ENCODE results near the gene TNFAIP6.

The TNFAIP6 gene

GRCh38 chr2:151359768-151360461 is 2.5 kb downstream of the TNFAIP6 start:
- no peak for DNase-seq (ENCODE audit: low read depth)

GRCh38 chr2:151361674-151362370 is 4.4 kb downstream of the TNFAIP6 start:
- no peak for DNase-seq (ENCODE audit: low read depth)

DNA sequence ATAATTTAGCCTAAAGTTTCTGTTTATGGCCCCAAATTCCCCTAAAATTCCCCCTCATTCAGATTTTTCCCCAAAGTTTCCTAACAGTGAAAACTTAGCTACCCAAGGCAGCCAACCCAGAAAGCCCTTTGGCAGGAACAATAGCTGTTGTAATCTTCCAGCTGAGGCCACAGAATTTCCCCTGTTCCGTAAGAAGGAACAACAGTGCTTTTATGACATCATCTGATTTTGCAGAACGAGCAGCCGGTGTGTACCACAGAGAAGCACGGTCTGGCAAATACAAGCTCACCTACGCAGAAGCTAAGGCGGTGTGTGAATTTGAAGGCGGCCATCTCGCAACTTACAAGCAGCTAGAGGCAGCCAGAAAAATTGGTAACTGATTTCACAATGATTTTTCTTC is 6.3 kb downstream of the TNFAIP6 start:
- DNase-seq (ENCODE audit: low read depth): no peak

DNA sequence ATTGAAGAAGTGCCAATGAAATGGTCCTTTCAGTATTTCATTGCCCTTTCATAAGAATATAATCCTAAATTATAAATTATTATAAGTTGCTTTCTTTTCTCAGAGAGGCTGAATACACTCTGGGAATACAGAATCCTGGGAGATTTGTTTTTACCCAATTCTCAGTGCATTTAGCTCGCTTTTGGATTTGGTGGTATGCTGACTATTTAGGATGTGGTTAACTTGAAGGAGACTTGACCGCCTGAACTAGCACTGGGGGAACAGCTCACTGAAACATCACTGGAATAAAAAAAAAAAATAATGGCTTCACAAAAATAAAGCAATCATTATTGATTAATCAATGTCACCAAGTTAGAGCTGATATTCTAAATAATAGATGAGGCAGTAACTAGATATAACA is 10.2 kb downstream of the TNFAIP6 start:
- DNase-seq (ENCODE audit: low read depth): no peak

DNA sequence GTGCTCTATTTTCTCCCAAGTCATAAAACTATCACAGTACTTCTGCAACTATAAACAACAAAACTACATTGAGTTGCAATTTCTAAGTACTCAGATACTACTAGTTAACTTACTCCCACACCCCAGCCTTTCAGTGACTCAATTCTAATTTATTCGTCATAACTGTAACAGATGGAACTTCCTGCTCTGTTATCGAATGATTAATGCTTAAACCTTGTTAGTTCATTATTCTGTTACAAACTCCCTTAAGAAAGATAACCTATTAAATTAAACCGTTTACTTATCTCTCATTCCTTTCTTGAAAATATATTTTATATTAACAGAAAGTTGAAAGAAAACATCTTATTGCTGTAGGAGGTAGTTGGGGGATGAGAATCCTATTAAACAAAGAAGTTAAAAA is 17.0 kb downstream of the TNFAIP6 start:
- no peak for DNase-seq (ENCODE audit: low read depth)

DNA sequence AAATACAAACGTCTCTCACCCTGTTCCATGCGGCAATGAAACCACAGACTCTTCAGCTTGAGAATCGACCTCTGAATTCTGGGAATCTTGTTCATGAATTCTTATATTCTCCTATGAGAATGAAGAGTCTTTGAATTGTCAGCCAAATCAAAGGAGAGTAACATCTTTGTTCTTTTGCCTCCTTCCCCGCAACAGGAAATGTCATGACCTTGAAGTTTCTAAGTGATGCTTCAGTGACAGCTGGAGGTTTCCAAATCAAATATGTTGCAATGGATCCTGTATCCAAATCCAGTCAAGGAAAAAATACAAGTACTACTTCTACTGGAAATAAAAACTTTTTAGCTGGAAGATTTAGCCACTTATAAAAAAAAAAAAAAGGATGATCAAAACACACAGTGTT is 21.8 kb downstream of the TNFAIP6 start:
- DNase-seq (ENCODE audit: low read depth): no peak

GRCh38 chr2:151380580-151381235 is 23.3 kb downstream of the TNFAIP6 start:
- no peak for DNase-seq (ENCODE audit: low read depth)

GRCh38 chr2:151381266-151381665 is 23.9 kb downstream of the TNFAIP6 start:
- no peak for DNase-seq (ENCODE audit: low read depth)

DNA sequence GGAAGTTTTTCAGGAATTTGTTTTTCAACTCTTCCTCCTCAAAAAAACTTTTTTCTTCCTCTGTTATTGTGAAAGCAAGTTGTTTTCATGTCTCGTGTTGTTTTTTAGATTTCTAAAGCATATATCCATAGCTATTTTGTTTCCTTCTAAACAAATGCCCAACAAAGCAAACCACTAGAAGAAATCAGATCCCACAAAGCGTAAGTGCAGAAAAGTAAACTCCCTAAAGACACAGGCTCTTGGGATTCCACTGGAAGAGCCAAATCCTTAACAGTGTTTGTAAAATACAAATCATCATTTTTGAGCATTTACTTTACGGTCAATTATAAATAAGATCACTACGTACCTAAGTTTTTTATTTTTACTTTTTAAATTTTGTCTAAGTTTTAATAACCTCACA is 30.6 kb downstream of the TNFAIP6 start:
- no peak for DNase-seq (ENCODE audit: low read depth)

GRCh38 chr2:151391436-151391835 is 34.0 kb downstream of the TNFAIP6 start:
- no peak for DNase-seq (ENCODE audit: low read depth)

DNA sequence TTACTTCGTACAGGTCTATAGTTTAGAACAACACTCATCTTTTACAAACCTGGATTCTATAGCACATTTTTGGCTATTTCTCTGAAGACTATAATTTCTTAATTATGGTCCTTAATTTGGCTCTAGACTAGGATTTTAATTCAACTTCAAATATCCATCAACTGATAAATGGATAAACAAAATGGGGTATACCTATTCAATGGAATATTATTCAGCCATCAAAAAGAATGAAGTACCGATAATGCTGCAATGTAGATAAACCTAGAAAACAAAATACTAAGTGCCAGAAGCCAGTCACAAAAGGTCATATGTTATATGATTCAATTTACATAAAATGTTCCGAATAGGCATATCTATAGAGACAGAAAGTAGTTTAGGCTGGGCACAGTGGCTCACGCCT is 37.1 kb downstream of the TNFAIP6 start:
- no peak for DNase-seq (ENCODE audit: low read depth)

- no peak for DNase-seq (ENCODE audit: low read depth)
These were observed 38.4 kb downstream of the TNFAIP6 start for GRCh38 chr2:151395509-151396374.

GRCh38 chr2:151399981-151400380 is 42.6 kb downstream of the TNFAIP6 start:
- no peak for DNase-seq (ENCODE audit: low read depth)

DNA sequence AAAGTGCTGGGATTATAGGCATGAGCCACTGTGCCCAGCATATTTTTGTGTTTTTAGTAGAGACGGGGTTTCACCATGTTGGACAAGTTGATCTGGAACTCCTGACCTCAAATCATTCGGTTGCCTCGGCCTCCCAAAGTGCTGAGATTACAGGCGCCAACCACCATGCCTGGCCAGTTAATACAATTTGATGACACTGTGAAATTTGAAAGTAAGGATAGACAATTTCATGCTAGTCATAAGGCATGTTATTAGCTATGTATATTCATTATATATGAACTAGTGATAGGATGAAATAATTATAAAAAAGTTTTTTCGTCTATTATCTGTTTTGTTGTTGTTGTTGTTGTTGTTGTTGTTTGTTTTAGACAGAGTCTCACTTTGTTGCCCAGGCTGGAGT is 43.8 kb downstream of the TNFAIP6 start:
- no peak for DNase-seq (ENCODE audit: low read depth)

GRCh38 chr2:151403914-151404313 is 46.5 kb downstream of the TNFAIP6 start:
- no peak for DNase-seq (ENCODE audit: low read depth)

- DNase-seq (ENCODE audit: low read depth): no peak
These were observed 48.0 kb downstream of the TNFAIP6 start for GRCh38 chr2:151405376-151405775.

DNA sequence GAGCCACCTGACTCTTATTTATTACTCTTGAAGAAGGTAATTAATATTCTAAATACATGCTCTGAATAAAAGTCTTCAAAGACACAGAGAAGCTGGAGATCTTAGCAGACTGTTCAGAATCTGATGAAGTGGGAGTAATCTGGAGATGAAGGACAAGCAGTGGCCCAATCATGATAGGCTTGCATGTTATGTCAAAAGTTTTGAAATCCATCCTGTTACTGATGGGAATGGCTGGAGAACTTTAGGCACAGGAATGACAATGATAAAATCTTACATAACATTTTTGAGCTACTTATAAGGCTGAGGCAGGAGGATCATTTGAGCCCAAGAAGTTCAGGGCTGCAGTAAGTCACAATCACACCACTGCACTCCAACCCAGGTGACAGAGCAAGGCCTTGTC is 49.9 kb downstream of the TNFAIP6 start:
- DNase-seq (ENCODE audit: low read depth): no peak

GRCh38 chr2:151408788-151409600 is 51.6 kb downstream of the TNFAIP6 start:
- no peak for DNase-seq (ENCODE audit: low read depth)

GRCh38 chr2:151409601-151410484 is 52.5 kb downstream of the TNFAIP6 start, which contains the start of gene RIF1:
Gene RIF1, plus strand, starts transcription at chr2:151409902. Its CDS starts 522 bp downstream, at chr2:151410424.
- DNase-seq (ENCODE audit: low read depth): peak; percentile 64

DNA sequence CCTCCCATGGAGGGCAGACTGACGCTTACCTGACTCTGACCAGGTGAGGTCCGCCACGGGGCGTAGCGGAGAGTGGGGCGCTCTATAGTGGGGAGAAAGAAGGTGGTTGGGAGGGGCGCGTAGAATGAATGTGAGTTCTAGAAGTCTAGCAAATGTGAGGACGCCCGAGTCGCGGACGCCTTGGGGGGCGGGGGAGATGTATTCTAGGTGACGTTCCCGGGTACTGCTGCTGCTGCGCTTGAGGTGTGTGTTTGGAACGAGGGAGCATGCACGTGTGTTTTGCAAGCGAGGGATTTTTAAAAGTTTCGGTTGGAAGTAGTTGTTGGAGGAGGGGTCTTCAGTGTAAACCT is 53.1 kb downstream of the TNFAIP6 start:
- DNase-seq (ENCODE audit: low read depth): peak; percentile 14
